ENCODE data around the gene GEMIN4.

- TF ChIP-seq CTCF (IDR thresholded peaks at IDR 0.05) (no peak), POLR2A (IDR thresholded peaks at IDR 0.05) (no peak)
Measured at GRCh38 chr17:725746-726145, 26.3 kb downstream of the GEMIN4 start.
